ENCODE results near the gene RABGAP1L.
"Not testable (repeated sequence)": the region's sequence is repeated elsewhere in the genome, so short reads cannot be mapped to it uniquely, and the experiment has no call there.

The RABGAP1L gene

GRCh38 chr1:174642393-174642792 lies 483.1 kb downstream of the RABGAP1L start:
- H3K4me3 Mint-ChIP-seq, result no peak overlapping the region
- no peaks in the 10 kb centered on the region for H3K27me3 Mint-ChIP-seq
- DNase-seq (ENCODE audit: low spot score in 2 of 2) (no peak), ATAC-seq (replicated peaks; ENCODE audit: extremely low read depth, poor library complexity, severe bottlenecking) (no peak)
- H3K4me1 Mint-ChIP-seq, result peaks cover 29% of the 10 kb centered on the region
- H3K9me3 Mint-ChIP-seq, result no peaks in the 10 kb centered on the region
- H3K27ac Mint-ChIP-seq (ENCODE audit: low read depth), result no peak overlapping the region
- peaks cover 9% of the 10 kb centered on the region for H3K36me3 Mint-ChIP-seq (ENCODE audit: insufficient read depth)

GRCh38 chr1:174643206-174643605 lies 483.9 kb downstream of the RABGAP1L start:
- no peak overlapping the region for H3K27ac Mint-ChIP-seq (ENCODE audit: low read depth)
- peaks cover 37% of the 10 kb centered on the region for H3K4me1 Mint-ChIP-seq
- DNase-seq (ENCODE audit: low spot score in 2 of 2) (no peak), ATAC-seq (replicated peaks; ENCODE audit: extremely low read depth, poor library complexity, severe bottlenecking) (no peak)
- no peaks in the 10 kb centered on the region for H3K9me3 Mint-ChIP-seq
- H3K4me3 Mint-ChIP-seq, result no peak overlapping the region
- no peaks in the 10 kb centered on the region for H3K27me3 Mint-ChIP-seq
- H3K36me3 Mint-ChIP-seq (ENCODE audit: insufficient read depth), result peaks cover 2% of the 10 kb centered on the region

- H3K4me1 Mint-ChIP-seq, result peaks cover 54% of the 10 kb centered on the region
- H3K36me3 Mint-ChIP-seq (ENCODE audit: insufficient read depth); DNase-seq (ENCODE audit: low spot score in 2 of 2); H3K27me3 Mint-ChIP-seq; H3K9me3 Mint-ChIP-seq; ATAC-seq (replicated peaks; ENCODE audit: extremely low read depth, poor library complexity, severe bottlenecking); H3K27ac Mint-ChIP-seq (ENCODE audit: low read depth); H3K4me3 Mint-ChIP-seq: not testable (repeated sequence)
These were observed 490.3 kb downstream of the RABGAP1L start for GRCh38 chr1:174649572-174649971.

GRCh38 chr1:174652569-174653280 lies 493.4 kb downstream of the RABGAP1L start:
- DNase-seq (ENCODE audit: low spot score in 2 of 2) (no peak), ATAC-seq (replicated peaks; ENCODE audit: extremely low read depth, poor library complexity, severe bottlenecking) (no peak)
- Mint-ChIP-seq H3K4me3 (no peak overlapping the region), H3K4me1 (peaks cover 34% of the 10 kb centered on the region), H3K27ac (ENCODE audit: low read depth) (no peak overlapping the region), H3K9me3 (no peaks in the 10 kb centered on the region), H3K27me3 (no peaks in the 10 kb centered on the region), H3K36me3 (ENCODE audit: insufficient read depth) (peaks cover 2% of the 10 kb centered on the region)

- H3K9me3 Mint-ChIP-seq, result no peaks in the 10 kb centered on the region
- no peak overlapping the region for H3K27ac Mint-ChIP-seq (ENCODE audit: low read depth)
- ATAC-seq (replicated peaks; ENCODE audit: extremely low read depth, poor library complexity, severe bottlenecking) (no peak), DNase-seq (ENCODE audit: low spot score in 2 of 2) (no peak)
- peaks cover 3% of the 10 kb centered on the region for H3K36me3 Mint-ChIP-seq (ENCODE audit: insufficient read depth)
- H3K4me1 Mint-ChIP-seq, result peaks cover 31% of the 10 kb centered on the region
- H3K27me3 Mint-ChIP-seq, result no peaks in the 10 kb centered on the region
- no peak overlapping the region for H3K4me3 Mint-ChIP-seq
These were observed 495.2 kb downstream of the RABGAP1L start for GRCh38 chr1:174654560-174654959.

DNA sequence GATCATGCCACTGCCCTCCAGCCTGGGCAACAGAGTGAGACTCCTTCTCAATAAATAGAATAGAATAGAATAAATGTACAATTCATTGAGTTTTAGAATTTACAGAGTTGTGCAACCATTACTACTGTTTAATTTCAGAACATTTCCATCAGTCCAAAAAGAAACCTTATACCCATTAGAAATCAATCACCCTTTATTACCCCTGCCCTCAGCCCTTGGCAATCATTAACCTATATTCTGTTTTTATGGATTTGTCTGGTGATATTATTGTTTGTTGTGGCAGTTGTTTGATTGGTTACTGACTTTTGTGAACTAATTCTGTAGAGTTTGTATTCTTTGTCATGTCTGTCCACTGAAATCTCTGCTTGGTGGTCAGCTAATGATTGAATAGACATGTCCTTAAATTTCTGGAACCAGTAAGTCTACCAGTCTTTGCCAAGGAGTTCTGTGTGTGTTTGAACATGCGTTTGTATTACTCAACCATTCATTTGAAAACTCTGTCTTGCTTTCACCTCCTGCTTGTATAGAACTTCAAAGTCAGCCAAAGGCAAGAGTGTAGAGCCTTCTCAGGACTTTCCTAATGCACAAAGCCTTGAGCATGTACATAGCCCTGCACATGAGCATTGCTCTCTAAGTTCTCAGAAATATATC lies 497.2 kb downstream of the RABGAP1L start:
- no peaks in the 10 kb centered on the region for H3K27me3 Mint-ChIP-seq
- H3K4me1 Mint-ChIP-seq, result peaks cover 33% of the 10 kb centered on the region
- no peak for DNase-seq (ENCODE audit: low spot score in 2 of 2)
- peaks cover 6% of the 10 kb centered on the region for H3K36me3 Mint-ChIP-seq (ENCODE audit: insufficient read depth)
- no peak overlapping the region for H3K4me3 Mint-ChIP-seq
- no peak for ATAC-seq (replicated peaks; ENCODE audit: extremely low read depth, poor library complexity, severe bottlenecking)
- H3K9me3 Mint-ChIP-seq, result no peaks in the 10 kb centered on the region
- H3K27ac Mint-ChIP-seq (ENCODE audit: low read depth), result no peak overlapping the region

DNA sequence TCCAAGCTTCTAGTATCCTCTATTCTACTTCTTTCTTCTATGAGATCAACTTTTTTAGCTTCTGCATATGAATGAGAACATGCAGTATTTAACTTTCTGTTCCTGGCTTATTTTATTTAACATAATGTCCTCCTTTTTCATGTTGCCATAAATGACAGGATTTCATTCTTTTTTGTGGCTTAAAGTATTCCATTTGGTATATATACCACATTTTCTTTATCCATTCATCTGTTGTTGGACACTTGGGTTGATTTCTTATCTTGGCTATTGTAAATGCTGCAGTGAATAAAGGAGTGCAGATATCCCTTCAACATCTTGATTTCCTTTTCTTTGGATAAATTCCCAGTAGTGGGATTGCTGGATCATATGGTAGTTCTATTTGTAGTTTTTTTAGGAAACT lies 498.1 kb downstream of the RABGAP1L start:
- Mint-ChIP-seq H3K9me3 (no peaks in the 10 kb centered on the region), H3K4me3 (no peak overlapping the region), H3K4me1 (peaks cover 26% of the 10 kb centered on the region), H3K27me3 (no peaks in the 10 kb centered on the region), H3K27ac (ENCODE audit: low read depth) (no peak overlapping the region), H3K36me3 (ENCODE audit: insufficient read depth) (peaks cover 6% of the 10 kb centered on the region)
- ATAC-seq (replicated peaks; ENCODE audit: extremely low read depth, poor library complexity, severe bottlenecking) (no peak), DNase-seq (ENCODE audit: low spot score in 2 of 2) (no peak)

DNA sequence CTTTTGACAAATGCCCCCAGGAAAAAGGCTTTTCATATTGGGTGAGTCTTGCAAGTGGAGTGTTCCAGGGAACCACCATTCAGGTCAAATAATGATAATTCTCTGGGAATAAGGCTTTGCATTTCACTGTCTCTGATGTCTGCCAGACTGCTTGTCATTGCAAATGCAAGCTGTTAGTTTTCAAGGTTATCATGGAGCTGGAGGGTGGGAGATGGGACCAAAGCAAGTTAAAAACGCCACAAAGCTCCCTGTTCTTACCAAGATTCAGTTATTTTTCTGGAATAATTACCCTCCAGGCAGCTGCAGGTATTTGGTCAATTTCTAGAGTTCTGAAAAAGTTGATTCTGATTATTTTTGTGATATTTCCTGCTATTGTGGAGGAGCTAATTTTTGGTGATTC lies 498.6 kb downstream of the RABGAP1L start:
- Mint-ChIP-seq H3K27ac (ENCODE audit: low read depth) (peak overlapping the region; percentile 9), H3K27me3 (no peaks in the 10 kb centered on the region), H3K4me3 (no peak overlapping the region), H3K9me3 (no peaks in the 10 kb centered on the region), H3K4me1 (peaks cover 23% of the 10 kb centered on the region), H3K36me3 (ENCODE audit: insufficient read depth) (peaks cover 6% of the 10 kb centered on the region)
- DNase-seq (ENCODE audit: low spot score in 2 of 2) (no peak), ATAC-seq (replicated peaks; ENCODE audit: extremely low read depth, poor library complexity, severe bottlenecking) (no peak)

DNA sequence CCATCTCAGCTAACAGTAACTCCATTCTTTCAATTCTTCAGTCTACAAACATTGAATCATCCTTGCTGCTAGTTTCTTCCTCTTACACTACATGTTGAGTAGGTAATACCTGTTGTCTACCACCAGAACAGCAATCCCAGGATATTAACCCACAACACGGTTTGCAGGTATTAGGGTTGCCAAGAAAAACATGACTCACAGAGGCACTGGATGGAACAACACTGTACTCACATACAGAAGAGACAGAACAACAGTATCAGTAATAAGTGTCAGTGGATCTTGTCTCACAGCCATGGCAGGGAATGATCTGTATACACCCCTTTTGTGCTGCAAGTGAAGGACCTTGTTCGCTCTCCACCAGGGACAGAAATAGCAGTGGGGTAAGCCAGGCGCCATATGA lies 500.5 kb downstream of the RABGAP1L start:
- Mint-ChIP-seq H3K4me1 (peaks cover 16% of the 10 kb centered on the region), H3K4me3 (no peak overlapping the region), H3K36me3 (ENCODE audit: insufficient read depth) (peaks cover 6% of the 10 kb centered on the region), H3K27me3 (no peaks in the 10 kb centered on the region), H3K27ac (ENCODE audit: low read depth) (no peak overlapping the region), H3K9me3 (no peaks in the 10 kb centered on the region)
- no peak for DNase-seq (ENCODE audit: low spot score in 2 of 2)
- ATAC-seq (replicated peaks; ENCODE audit: extremely low read depth, poor library complexity, severe bottlenecking), result no peak

GRCh38 chr1:174660476-174660875 lies 501.2 kb downstream of the RABGAP1L start:
- H3K27ac Mint-ChIP-seq (ENCODE audit: low read depth), result no peak overlapping the region
- H3K36me3 Mint-ChIP-seq (ENCODE audit: insufficient read depth), result peaks cover 6% of the 10 kb centered on the region
- ATAC-seq (replicated peaks; ENCODE audit: extremely low read depth, poor library complexity, severe bottlenecking) (no peak), DNase-seq (ENCODE audit: low spot score in 2 of 2) (no peak)
- no peaks in the 10 kb centered on the region for H3K27me3 Mint-ChIP-seq
- H3K9me3 Mint-ChIP-seq, result no peaks in the 10 kb centered on the region
- peaks cover 16% of the 10 kb centered on the region for H3K4me1 Mint-ChIP-seq
- no peak overlapping the region for H3K4me3 Mint-ChIP-seq

DNA sequence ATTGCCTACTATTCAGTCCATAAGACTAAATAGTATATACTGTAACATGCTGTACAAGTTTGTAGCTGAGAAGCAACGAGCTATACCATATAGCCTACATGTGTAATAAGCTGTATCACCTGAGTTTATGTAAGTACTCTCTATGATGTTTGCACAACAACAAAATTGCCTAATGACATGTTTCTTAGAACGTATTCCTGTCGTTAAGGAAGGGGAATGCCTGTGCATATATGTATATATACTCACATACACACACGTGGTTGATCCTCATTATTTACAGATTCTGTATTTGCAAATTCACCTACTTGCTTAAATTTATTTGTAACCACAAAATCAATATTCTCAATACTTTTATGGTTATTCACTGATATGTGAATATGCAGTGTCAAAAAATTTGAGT lies 504.0 kb downstream of the RABGAP1L start:
- no peak for ATAC-seq (replicated peaks; ENCODE audit: extremely low read depth, poor library complexity, severe bottlenecking)
- Mint-ChIP-seq H3K4me3 (no peak overlapping the region), H3K27ac (ENCODE audit: low read depth) (no peak overlapping the region), H3K36me3 (ENCODE audit: insufficient read depth) (peaks cover 6% of the 10 kb centered on the region), H3K27me3 (no peaks in the 10 kb centered on the region), H3K9me3 (no peaks in the 10 kb centered on the region), H3K4me1 (peaks cover 14% of the 10 kb centered on the region)
- no peak for DNase-seq (ENCODE audit: low spot score in 2 of 2)

- H3K4me3 Mint-ChIP-seq, result no peak overlapping the region
- DNase-seq (ENCODE audit: low spot score in 2 of 2) (no peak), ATAC-seq (replicated peaks; ENCODE audit: extremely low read depth, poor library complexity, severe bottlenecking) (no peak)
- peaks cover 1% of the 10 kb centered on the region for H3K4me1 Mint-ChIP-seq
- H3K9me3 Mint-ChIP-seq, result no peaks in the 10 kb centered on the region
- H3K27ac Mint-ChIP-seq (ENCODE audit: low read depth), result no peak overlapping the region
- H3K36me3 Mint-ChIP-seq (ENCODE audit: insufficient read depth), result peaks cover 2% of the 10 kb centered on the region
- no peaks in the 10 kb centered on the region for H3K27me3 Mint-ChIP-seq
These were observed 506.9 kb downstream of the RABGAP1L start for GRCh38 chr1:174666248-174666647.

DNA sequence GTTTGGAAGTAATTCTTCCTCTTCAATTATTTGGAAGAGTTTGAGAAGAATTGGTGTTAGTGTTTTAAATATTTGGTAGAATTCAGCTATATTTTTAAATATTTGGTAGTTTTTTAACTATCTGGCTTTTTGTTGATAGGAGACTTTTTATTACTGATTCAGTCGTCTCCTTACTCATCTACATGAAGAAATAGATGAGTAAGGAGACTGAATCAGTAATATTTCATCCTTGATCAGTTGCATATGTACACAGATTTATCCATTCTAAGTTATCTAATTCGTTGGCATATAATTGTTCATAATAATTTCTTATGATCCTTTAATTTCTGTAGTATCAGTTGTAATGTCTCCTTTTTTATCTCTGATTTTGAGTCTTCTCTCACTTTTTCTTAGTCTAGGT lies 512.5 kb downstream of the RABGAP1L start:
- DNase-seq (ENCODE audit: low spot score in 2 of 2), result no peak
- no peak overlapping the region for H3K27ac Mint-ChIP-seq (ENCODE audit: low read depth)
- peaks cover 15% of the 10 kb centered on the region for H3K4me1 Mint-ChIP-seq
- H3K4me3 Mint-ChIP-seq, result no peak overlapping the region
- H3K27me3 Mint-ChIP-seq, result no peaks in the 10 kb centered on the region
- ATAC-seq (replicated peaks; ENCODE audit: extremely low read depth, poor library complexity, severe bottlenecking), result no peak
- peaks cover 2% of the 10 kb centered on the region for H3K36me3 Mint-ChIP-seq (ENCODE audit: insufficient read depth)
- H3K9me3 Mint-ChIP-seq, result no peaks in the 10 kb centered on the region

All from central memory CD8-positive, alpha-beta T cell (primary cell).